Stimulated activated naive CD8-positive, alpha-beta T cell treated with anti-CD3 and anti-CD28 coated beads, Interleukin-15, amount 100 ng/mL, for 72 hours (primary cell): ENCODE data around the gene PLCH1.

Experiments used
- ATAC-seq: fragments of 150-1000 bp; cut with Tn5 transposase; 2 replicates; pipeline ENCODE4 v1.10.0; 2021; ENCODE audit warnings: mild to moderate bottlenecking, moderate library complexity
- DNase-seq, 2 donors: peaks; one replicate each; pipeline ENCODE4 v3.0.0; 2021 to 2022
- H3K27ac Mint-ChIP-seq, 2 donors: one replicate each; pipeline ENCODE4 v1.8.0; 2022; ENCODE audit warnings: mild to moderate bottlenecking in 2 of 2, mixed read lengths in 2 of 2, moderate library complexity in 2 of 2
- H3K27me3 Mint-ChIP-seq: one replicate; pipeline ENCODE4 v1.8.0; 2022; ENCODE audit warnings: mixed read lengths
- H3K4me1 Mint-ChIP-seq: one replicate; pipeline ENCODE4 v1.8.0; 2022; ENCODE audit warnings: mild to moderate bottlenecking, mixed read lengths
- H3K4me3 Mint-ChIP-seq, 2 donors: one replicate each; pipeline ENCODE4 v1.8.0; 2022; ENCODE audit warnings: mild to moderate bottlenecking in 2 of 2, mixed read lengths in 2 of 2, moderate library complexity in 1 of 2
- H3K9me3 Mint-ChIP-seq, 2 donors: one replicate each; pipeline ENCODE4 v1.8.0; 2022; ENCODE audit warnings: mixed read lengths in 2 of 2

PLCH1 gene, protein sequence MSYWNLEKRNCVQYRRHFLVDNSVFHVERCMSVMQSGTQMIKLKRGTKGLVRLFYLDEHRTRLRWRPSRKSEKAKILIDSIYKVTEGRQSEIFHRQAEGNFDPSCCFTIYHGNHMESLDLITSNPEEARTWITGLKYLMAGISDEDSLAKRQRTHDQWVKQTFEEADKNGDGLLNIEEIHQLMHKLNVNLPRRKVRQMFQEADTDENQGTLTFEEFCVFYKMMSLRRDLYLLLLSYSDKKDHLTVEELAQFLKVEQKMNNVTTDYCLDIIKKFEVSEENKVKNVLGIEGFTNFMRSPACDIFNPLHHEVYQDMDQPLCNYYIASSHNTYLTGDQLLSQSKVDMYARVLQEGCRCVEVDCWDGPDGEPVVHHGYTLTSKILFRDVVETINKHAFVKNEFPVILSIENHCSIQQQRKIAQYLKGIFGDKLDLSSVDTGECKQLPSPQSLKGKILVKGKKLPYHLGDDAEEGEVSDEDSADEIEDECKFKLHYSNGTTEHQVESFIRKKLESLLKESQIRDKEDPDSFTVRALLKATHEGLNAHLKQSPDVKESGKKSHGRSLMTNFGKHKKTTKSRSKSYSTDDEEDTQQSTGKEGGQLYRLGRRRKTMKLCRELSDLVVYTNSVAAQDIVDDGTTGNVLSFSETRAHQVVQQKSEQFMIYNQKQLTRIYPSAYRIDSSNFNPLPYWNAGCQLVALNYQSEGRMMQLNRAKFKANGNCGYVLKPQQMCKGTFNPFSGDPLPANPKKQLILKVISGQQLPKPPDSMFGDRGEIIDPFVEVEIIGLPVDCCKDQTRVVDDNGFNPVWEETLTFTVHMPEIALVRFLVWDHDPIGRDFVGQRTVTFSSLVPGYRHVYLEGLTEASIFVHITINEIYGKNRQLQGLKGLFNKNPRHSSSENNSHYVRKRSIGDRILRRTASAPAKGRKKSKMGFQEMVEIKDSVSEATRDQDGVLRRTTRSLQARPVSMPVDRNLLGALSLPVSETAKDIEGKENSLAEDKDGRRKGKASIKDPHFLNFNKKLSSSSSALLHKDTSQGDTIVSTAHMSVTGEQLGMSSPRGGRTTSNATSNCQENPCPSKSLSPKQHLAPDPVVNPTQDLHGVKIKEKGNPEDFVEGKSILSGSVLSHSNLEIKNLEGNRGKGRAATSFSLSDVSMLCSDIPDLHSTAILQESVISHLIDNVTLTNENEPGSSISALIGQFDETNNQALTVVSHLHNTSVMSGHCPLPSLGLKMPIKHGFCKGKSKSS (N-terminal part only)

DNA sequence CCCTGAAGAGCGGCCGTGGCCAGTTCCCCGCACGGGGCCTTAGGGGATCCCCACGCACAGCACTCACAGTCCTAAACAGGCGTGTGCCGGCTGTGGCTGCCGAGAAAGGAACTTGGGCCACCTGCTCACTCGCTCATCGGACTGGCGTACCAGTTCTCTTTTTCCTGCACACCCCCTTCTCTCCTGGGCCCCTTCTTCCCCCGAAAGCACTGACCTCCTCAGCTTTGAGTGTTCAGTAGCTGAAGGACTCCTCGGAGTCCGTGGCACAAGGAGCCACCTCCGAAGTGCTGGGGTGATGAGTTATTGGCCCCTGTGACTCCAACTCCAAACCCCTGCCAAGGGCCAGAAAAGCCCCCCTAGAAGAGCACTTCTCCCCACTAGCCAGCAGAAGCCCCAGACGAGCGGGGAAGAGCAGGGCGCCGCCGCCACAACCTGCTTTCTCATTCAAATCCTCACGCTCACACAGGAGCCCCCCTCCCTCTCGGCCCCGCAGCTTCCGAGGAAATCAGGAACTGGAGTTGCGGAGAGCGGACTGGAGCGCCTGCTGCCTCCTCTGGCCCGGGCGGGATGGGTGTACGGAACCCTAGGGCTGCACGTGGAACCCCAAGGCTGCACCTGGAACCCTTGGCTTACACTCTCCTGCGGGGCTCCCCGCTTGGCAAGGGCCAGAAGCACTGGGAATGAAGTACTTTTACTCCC, at the start of gene PLCH1:
Gene PLCH1, minus strand, starts transcription at position 446 of the 699 bp plus-strand sequence. CDS start 40,847 bp downstream, outside the sequence.
- peak within 1 kb of the TSS; percentile 71 to 81 for H3K27ac Mint-ChIP-seq

DNA sequence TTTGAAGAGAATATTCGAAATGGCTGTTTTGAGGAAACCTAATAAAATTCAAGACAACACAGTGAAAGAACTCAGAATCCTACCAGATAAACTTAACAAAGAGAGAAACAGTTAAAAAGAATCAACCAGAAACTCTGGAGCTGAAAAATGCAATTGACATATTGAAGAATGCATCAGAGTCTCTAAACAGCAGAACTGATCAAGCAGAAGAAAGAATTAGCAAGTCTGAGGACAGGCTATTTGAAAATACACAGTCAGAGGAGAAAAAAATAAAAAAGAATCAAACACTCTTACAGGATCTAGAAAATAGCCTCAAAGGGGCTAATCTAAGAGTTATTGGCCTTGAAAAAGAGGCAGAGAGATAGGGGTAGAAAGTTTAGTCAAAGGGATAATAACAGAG, 47.7 kb upstream of the PLCH1 start:
- DNase-seq (no peak), ATAC-seq (no peak)
- Mint-ChIP-seq H3K4me1 (peaks cover 6% of the 10 kb centered on the region), H3K27me3 (no peaks in the 10 kb centered on the region), H3K27ac (peak overlapping the region in 1 of 2 donors; percentile 80), H3K4me3 (no peak overlapping the region), H3K9me3 (peaks cover 7% of the 10 kb centered on the region in 2 donors)

More for the DNA sequence above, at the start of gene PLCH1:
- peaks cover 30% of the 10 kb centered on the region for H3K4me1 Mint-ChIP-seq
- peak within 1 kb of the TSS; percentile 90 to 93 for H3K4me3 Mint-ChIP-seq
- peak; percentile 30 to 50 for DNase-seq
- H3K9me3 Mint-ChIP-seq, result no peaks in the 10 kb centered on the region
- H3K27me3 Mint-ChIP-seq, result peaks cover 64% of the 10 kb centered on the region
- peak; percentile 72 for ATAC-seq

DNA sequence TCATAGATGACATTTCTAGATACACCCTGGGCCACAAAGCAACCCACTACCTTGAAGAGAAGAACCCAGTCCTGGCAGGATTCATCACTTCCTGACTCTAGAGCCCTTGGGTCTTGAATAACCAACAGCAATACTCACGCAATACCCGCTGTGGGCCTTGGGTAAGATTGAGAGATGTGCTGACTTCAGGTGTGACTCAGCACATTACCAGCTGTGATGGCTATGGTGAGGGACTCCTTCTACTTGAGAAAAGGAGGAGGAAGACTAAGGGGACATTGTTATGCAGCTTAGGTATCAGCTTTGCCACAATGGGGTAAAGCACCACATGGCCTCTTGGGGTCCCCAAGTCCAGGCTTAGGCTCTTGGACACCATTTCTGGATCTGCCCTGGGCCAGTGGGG, 46.3 kb upstream of the PLCH1 start:
- Mint-ChIP-seq H3K4me1 (peaks cover 8% of the 10 kb centered on the region), H3K27ac (no peak overlapping the region)
- no peak for ATAC-seq

DNA sequence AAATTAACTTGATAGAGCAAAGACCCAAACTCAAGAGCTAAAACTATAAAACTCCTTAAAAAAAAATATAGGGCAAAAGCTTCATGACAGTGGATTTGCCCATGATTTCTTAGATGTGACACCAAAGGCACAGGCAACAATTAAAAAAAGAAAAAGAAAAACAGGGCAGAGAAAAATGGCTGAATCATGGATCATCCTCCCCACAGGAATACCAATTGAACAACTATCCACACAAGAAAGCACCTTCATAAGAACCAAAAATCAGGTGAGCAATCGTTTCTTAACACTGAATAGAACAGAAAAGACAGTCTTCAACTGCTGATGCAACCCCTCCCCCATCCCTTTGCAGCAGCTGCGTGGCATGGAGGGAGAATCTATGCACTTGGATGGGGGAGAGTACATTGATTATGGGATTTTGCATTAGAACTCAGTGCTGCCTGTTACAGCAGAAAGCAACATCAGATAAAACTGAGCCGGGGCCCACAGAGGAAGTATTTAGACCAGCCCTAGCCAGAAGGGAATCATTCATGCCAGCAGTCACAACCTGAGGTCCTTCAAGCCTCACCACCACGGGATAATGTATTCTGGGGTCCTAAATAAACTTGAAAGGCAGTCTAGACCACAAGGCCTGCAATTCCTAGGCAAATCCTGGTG, 45.5 kb upstream of the PLCH1 start:
- H3K9me3 Mint-ChIP-seq, result peaks cover 7% of the 10 kb centered on the region in 2 donors
- DNase-seq (no peak), ATAC-seq (no peak)
- H3K27me3 Mint-ChIP-seq, result no peaks in the 10 kb centered on the region
- H3K27ac Mint-ChIP-seq, result no peak overlapping the region
- H3K4me3 Mint-ChIP-seq, result no peak overlapping the region
- H3K4me1 Mint-ChIP-seq, result peaks cover 16% of the 10 kb centered on the region

More for the DNA sequence above, 46.3 kb upstream of the PLCH1 start:
- DNase-seq, result no peak
- no peaks in the 10 kb centered on the region for H3K27me3 Mint-ChIP-seq
- peaks cover 7% of the 10 kb centered on the region in 2 donors for H3K9me3 Mint-ChIP-seq
- no peak overlapping the region for H3K4me3 Mint-ChIP-seq

DNA sequence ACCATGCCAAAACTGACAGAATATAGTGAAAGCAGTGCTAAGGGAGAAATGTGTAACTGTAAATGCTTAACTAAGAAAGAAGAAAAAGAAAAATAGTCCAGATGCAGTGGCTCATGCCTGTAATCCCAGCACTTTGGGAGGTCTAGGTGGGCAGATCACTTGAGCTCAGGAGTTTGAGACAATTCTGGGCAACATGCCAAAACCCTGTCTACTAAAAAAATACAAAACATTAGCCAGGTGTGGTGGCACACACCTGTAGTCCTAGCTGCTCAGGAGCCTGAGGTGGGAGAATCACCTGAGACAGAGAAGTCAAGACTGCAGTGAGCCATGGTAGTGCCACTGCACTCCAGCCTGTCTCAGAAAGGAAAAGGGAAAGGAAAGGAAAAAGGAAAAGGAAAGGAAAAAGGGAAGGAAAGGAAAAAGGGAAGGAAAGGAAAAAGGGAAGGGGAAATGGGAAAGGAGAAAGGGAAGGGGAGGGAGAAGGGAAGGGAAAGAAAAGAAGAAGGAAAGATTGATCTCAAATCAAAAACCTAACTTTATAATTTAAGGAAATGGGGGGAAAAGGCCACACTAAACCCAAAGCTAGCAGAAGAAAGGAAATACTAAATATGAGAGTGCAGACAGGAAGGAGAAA, 40.9 kb upstream of the PLCH1 start:
- ATAC-seq, result no peak

DNA sequence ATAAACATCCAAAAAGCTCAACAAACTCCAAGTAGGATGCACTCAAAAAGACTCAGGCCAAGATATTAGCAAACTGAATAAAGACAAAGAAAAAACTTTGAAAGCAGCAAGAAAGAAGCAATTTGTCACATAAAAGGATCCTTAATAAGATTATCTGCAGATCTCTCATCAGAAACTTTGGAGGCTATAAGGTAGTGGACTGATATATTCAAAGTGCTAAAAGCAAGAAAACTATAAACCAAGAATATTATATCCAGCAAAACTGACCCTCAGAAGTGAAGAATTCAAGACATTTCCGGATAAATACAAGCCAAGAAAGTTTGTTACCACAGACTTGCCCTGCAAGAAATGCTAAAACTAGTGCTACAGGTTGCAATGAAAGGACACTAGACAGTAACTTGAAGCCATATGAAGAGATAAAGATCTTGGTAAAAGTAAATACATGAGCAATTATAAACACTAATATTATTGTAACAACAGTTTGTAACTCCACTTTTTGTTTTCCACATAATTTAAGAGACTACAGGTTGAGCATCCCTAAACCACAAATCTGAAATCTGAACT, 37.6 kb upstream of the PLCH1 start:
- Mint-ChIP-seq H3K9me3 (peaks cover 7 to 8% of the 10 kb centered on the region in 2 donors), H3K27ac (no peak overlapping the region), H3K4me3 (no peak overlapping the region), H3K4me1 (peaks cover 12% of the 10 kb centered on the region), H3K27me3 (no peaks in the 10 kb centered on the region)
- no peak for ATAC-seq
- no peak for DNase-seq

More for the DNA sequence above, 40.9 kb upstream of the PLCH1 start:
- Mint-ChIP-seq H3K4me1 (peaks cover 18% of the 10 kb centered on the region), H3K9me3 (peaks cover 7 to 8% of the 10 kb centered on the region in 2 donors), H3K4me3 (no peak overlapping the region), H3K27ac (peak overlapping the region in 1 of 2 donors; percentile 92), H3K27me3 (no peaks in the 10 kb centered on the region)
- DNase-seq, result no peak

DNA sequence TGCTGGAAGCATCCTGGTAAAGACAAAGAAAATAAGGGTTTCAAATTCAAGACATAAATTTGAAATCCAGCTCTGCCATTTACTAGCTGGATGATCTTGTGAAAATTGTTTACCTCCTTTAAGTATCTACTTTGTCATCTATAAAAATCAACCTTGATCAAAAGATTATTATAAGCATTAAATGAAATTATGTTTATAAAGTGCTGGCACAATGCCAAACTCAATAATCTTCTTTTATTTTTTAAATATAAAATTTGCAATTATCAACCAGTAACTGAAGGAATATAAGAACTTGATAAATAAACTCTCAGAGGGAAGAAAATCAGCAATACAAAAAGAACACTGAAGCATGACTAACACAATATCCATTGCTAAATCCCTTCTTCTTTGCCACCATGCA, 35.4 kb upstream of the PLCH1 start:
- Mint-ChIP-seq H3K4me1 (peaks cover 1% of the 10 kb centered on the region), H3K27me3 (no peaks in the 10 kb centered on the region), H3K9me3 (peaks cover 7 to 8% of the 10 kb centered on the region in 2 donors), H3K4me3 (no peak overlapping the region), H3K27ac (no peak overlapping the region)
- ATAC-seq (no peak), DNase-seq (no peak)

DNA sequence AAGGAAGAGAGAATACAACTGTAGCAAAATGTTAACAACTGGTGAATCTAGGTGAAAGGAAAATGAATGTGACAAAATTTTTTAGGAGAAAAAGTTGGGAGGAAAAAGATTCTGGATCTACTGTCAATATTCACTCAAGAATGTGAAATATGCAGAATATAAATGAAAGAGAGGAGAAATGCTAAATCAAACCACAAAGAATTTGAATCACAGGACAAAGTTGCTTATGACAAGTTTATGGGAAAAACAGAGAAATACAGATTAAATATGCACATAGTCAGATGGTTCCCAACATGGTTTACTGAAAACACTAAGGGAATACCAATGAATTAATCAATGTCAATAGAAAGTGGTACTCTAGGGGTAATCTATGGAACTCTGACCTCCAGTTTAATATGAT, 33.6 kb upstream of the PLCH1 start:
- Mint-ChIP-seq H3K27me3 (no peaks in the 10 kb centered on the region), H3K4me3 (no peak overlapping the region), H3K27ac (no peak overlapping the region), H3K4me1 (no peaks in the 10 kb centered on the region), H3K9me3 (peaks cover 7 to 8% of the 10 kb centered on the region in 2 donors)
- DNase-seq, result no peak
- no peak for ATAC-seq

DNA sequence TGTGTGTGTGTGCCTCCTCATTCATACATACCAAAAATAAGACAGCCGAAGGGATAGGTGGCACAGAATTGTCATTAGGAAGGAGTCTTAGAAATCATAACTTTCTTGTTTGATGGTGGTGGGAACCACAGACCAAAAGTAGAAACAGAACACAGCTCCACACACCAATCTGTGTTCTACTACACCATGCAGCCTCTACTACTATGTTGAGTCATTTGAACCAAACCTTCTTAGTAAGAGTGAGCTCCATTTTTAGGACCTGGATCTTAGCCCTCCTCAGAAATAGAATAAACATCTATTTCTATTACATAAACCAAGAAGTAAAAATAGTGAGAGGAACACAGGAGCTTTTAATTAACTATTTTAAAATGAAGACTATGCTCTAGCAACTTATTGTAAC, 27.9 kb upstream of the PLCH1 start:
- Mint-ChIP-seq H3K9me3 (no peaks in the 10 kb centered on the region), H3K4me1 (no peaks in the 10 kb centered on the region), H3K27ac (no peak overlapping the region), H3K4me3 (no peak overlapping the region), H3K27me3 (no peaks in the 10 kb centered on the region)
- ATAC-seq, result no peak
- DNase-seq, result no peak

DNA sequence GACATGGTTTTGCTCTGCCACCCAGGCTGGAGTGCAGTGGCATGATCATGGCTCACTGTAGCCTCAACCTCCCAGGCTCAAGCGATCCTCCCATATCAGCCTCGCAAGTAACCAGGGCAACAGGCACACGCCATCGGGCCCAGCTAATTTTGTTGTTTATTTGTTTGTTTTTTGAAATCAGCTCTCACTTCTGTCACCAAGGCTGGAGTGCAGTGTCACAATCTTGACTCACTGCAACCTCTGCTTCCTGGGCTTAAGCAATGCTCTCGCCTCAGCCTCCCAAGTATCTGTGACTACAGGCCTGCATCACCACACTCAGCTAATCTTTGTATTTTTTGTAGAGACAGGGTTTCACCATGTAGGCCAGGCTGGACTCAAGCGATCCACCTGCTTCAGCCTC, 26.3 kb upstream of the PLCH1 start:
- DNase-seq (no peak), ATAC-seq (no peak)
- no peaks in the 10 kb centered on the region for H3K4me1 Mint-ChIP-seq
- no peak overlapping the region for H3K27ac Mint-ChIP-seq
- H3K4me3 Mint-ChIP-seq, result no peak overlapping the region
- no peaks in the 10 kb centered on the region for H3K9me3 Mint-ChIP-seq
- H3K27me3 Mint-ChIP-seq, result no peaks in the 10 kb centered on the region

DNA sequence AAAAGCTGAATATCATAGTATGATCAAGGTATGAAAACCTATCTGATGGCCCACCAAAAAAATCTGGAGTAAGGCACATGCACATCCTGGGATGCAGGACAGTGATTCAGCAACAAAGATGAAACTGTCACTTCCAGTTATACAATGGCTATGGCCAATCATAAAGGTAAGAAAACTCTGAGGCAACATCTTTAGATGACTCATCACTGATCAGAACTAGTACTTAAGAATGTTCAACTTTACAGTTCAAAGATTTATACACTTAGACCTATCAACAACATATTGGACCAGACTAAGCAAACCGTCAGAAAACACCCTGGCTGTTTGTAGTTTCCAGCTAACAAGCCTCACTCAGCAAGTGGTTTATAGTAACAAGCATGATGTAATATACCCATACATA, 21.3 kb upstream of the PLCH1 start:
- Mint-ChIP-seq H3K27ac (no peak overlapping the region), H3K4me3 (no peak overlapping the region), H3K9me3 (no peaks in the 10 kb centered on the region), H3K4me1 (no peaks in the 10 kb centered on the region), H3K27me3 (no peaks in the 10 kb centered on the region)
- DNase-seq (no peak), ATAC-seq (peak; percentile 37)

DNA sequence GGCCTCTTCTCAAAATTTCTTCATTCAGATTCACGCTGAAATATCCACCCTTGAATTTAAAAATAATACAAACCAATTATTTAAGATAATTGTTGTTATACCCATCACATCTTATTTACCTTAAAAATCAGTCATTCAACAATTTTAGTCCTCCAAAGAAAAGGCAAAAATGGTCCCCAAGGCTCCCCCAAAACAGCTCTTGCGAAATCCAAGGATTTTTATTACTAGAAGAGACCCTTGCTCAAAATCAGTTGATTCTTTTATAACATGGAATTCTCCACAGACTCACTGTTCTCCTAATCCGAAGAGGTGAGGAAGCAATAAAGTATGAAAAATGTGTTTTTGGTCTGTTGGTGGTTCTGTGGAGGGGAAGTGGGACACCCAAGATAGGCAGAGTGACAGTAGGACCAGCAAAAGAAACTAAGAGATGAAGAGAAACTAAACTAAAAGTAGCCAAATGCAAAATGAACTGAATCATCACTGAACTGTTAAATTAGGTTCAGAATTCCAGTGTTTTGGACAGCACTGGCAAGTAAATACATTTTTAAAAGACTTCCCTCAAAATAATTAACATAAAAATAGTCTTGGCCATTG, 19.1 kb upstream of the PLCH1 start:
- no peak for ATAC-seq
- H3K9me3 Mint-ChIP-seq, result no peaks in the 10 kb centered on the region
- DNase-seq, result no peak
- no peak overlapping the region for H3K27ac Mint-ChIP-seq
- H3K27me3 Mint-ChIP-seq, result no peaks in the 10 kb centered on the region
- H3K4me3 Mint-ChIP-seq, result no peak overlapping the region
- no peaks in the 10 kb centered on the region for H3K4me1 Mint-ChIP-seq

DNA sequence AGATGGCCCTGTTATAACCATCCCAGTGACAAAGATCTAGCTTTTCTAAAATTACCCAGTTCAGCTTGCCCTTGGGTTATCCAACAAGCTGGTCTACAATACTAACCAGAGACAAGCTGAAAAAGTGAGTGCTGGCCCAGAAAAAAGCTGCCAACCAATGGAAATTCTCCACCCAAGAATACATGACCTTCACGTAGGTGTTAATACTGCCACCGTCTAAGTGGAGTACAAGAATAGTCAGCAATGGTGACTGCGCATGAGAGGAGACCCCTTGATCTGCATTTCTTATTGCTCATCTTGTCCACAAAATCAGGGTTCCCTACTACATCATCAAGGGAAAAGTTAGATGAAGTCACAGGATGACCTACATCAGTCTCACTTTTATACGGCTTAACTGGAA, 15.8 kb upstream of the PLCH1 start:
- no peaks in the 10 kb centered on the region for H3K9me3 Mint-ChIP-seq
- H3K4me1 Mint-ChIP-seq, result no peaks in the 10 kb centered on the region
- no peaks in the 10 kb centered on the region for H3K27me3 Mint-ChIP-seq
- DNase-seq (no peak), ATAC-seq (no peak)
- peak overlapping the region in 1 of 2 donors; percentile 55 for H3K27ac Mint-ChIP-seq
- no peak overlapping the region for H3K4me3 Mint-ChIP-seq
